Suprapubic skin (tissue), 3 donors: ENCODE data around the gene EBI3.

Experiments used
- CTCF ChIP-seq, 2 donors: fragments of 200-600 bp in 1 of 2; fragments of 450-650 bp in 1 of 2; sonication (generic) in 1 of 2; IDR thresholded peaks; one replicate each; pipeline ENCODE4 v1.5.1; 2016 to 2019; ENCODE audit warnings: antibody characterized with exemption in 2 of 2, mild to moderate bottlenecking in 1 of 2, moderate library complexity in 1 of 2
- POLR2AphosphoS5 ChIP-seq, 3 donors: sonication (generic); formaldehyde crosslinking; IDR thresholded peaks; one replicate each; pipeline ENCODE4 v1.6.1; 2017; ENCODE audit warnings: antibody characterized with exemption in 3 of 3

- no peak for TF ChIP-seq CTCF (IDR thresholded peaks at IDR 0.05)
- no peak for TF ChIP-seq POLR2AphosphoS5 (IDR thresholded peaks at IDR 0.05)
Observed at GRCh38 chr19:4241824-4242430, 12.6 kb downstream of the EBI3 start.
